HepG2 (cell line): ENCODE data around the gene ELP5. TPM values are rescaled to one million over a fixed set of nuclear protein-coding genes. Genes with fewer than 3 reads are reported as not detected.

Experiments
- CBX1 ChIP-seq: IDR thresholded peaks from one replicate; pipeline ENCODE4 v1.6.1; 2016; ENCODE audit warnings: antibody characterized with exemption, low read depth
- CBX5 ChIP-seq: sonication (generic); formaldehyde crosslinking; IDR thresholded peaks from 2 replicates; pipeline ENCODE4 v1.4.0; 2020; ENCODE audit warnings: missing genetic modification reagents, borderline replicate concordance
- GABPA ChIP-seq, 2 experiments: IDR thresholded peaks; 2 replicates each; pipeline ENCODE4 v1.6.1; 2011 to 2016; ENCODE audit warnings: low read depth in 2 of 2, low read length in 1 of 2, missing biosample characterization in 1 of 2, missing genetic modification characterization in 1 of 2
- KDM4B ChIP-seq: sonication (generic); formaldehyde crosslinking; IDR thresholded peaks from 2 replicates; pipeline ENCODE4 v1.4.0; 2020; ENCODE audit warnings: missing genetic modification reagents
- MAFK ChIP-seq, 2 experiments: IDR thresholded peaks in 1 of 2; conservative IDR thresholded peaks in 1 of 2; 2 replicates each; pipeline ENCODE4 v1.6.1; 2011; ENCODE audit warnings: improper control_type of control experiment in 2 of 2, low read length in 2 of 2
- NONO ChIP-seq, 2 experiments: fragments of 450-650 bp in 1 of 2; sonication (generic) in 1 of 2; formaldehyde crosslinking in 1 of 2; IDR thresholded peaks in 1 of 2; conservative IDR thresholded peaks in 1 of 2; 2 replicates each; pipeline versions ENCODE4 v1.6.1 to v1.8.0; 2017 to 2022; ENCODE audit warnings: mild to moderate bottlenecking in 1 of 2, missing genetic modification reagents in 1 of 2, moderate library complexity in 1 of 2
- ZMAT3 ChIP-seq: sonication (generic); formaldehyde crosslinking; conservative IDR thresholded peaks from 2 replicates; pipeline ENCODE4 v1.7.0; 2021; ENCODE audit warnings: missing genetic modification reagents
- ZNF10 ChIP-seq: sonication (generic); formaldehyde crosslinking; IDR thresholded peaks from 2 replicates; pipeline ENCODE4 v1.4.0; 2020; ENCODE audit warnings: mild to moderate bottlenecking, low read depth, missing genetic modification reagents, borderline replicate concordance
- ZNF34 ChIP-seq: sonication (generic); formaldehyde crosslinking; IDR thresholded peaks from 2 replicates; pipeline ENCODE4 v1.4.0; 2020; ENCODE audit warnings: mild to moderate bottlenecking, missing genetic modification reagents, borderline replicate concordance
- ZNF343 ChIP-seq: sonication (generic); formaldehyde crosslinking; IDR thresholded peaks from 2 replicates; pipeline ENCODE4 v1.4.0; 2020; ENCODE audit warnings: mild to moderate bottlenecking, missing genetic modification reagents
- ZNF724P ChIP-seq: sonication (generic); formaldehyde crosslinking; IDR thresholded peaks from 2 replicates; pipeline ENCODE4 v1.8.0; 2022; ENCODE audit warnings: missing genetic modification reagents, borderline replicate concordance
- polyA plus RNA-seq, 8 experiments: library from polyadenylated mRNA; depleted of rRNA in 3 of 8; stranded (reverse) in 7 of 8; unstranded in 1 of 8; fragments of >200 nt; fragmentation: Illumina TruSeq in 4 of 8; extraction: Trizol in 4 of 8; gene quantifications; 2 replicates each; pipeline versions ENCODE4 v1.2.1 to v1.2.3, GENCODE V29; 2011 to 2016; ENCODE audit warnings: low read depth in 4 of 8, missing spikeins in 1 of 8, mixed read lengths in 1 of 8; ENCODE audit not compliant: insufficient read depth in 1 of 8
- total RNA-seq, 5 experiments: library from RNA; depleted of rRNA; stranded (reverse); fragments of >200 nt; fragmentation: Illumina TruSeq; extraction: Trizol; gene quantifications; 2 replicates each; pipeline ENCODE4 v1.2.3, GENCODE V29; 2016; ENCODE audit warnings: low read depth in 1 of 5
- TF ChIP-seq, protein P1 (sequence below): sonication (generic); formaldehyde crosslinking; conservative IDR thresholded peaks from 2 replicates; pipeline ENCODE4 v1.4.0; 2020; ENCODE audit warnings: missing genetic modification reagents
- TF ChIP-seq, protein P2 (sequence below): IDR thresholded peaks from 2 replicates; pipeline ENCODE4 v1.6.1; 2016; ENCODE audit warnings: missing biosample characterization, missing genetic modification reagents, low read depth
- TF ChIP-seq, protein P3 (sequence below): IDR thresholded peaks from 2 replicates; pipeline ENCODE4 v1.6.1; 2018; ENCODE audit warnings: missing genetic modification reagents
- TF ChIP-seq, protein P4 (sequence below): sonication (generic); formaldehyde crosslinking; IDR thresholded peaks from 2 replicates; pipeline ENCODE4 v1.5.1; 2020; ENCODE audit warnings: mild to moderate bottlenecking, moderate library complexity, missing genetic modification reagents
- TF ChIP-seq, protein P5 (sequence below): sonication (generic); formaldehyde crosslinking; IDR thresholded peaks from 2 replicates; pipeline ENCODE4 v1.5.1; 2020; ENCODE audit warnings: mild to moderate bottlenecking, missing genetic modification reagents, moderate library complexity
- TF ChIP-seq, protein P6 (sequence below): sonication (generic); formaldehyde crosslinking; IDR thresholded peaks from 2 replicates; pipeline ENCODE4 v1.4.0; 2020; ENCODE audit warnings: missing genetic modification reagents, low read depth, mild to moderate bottlenecking, borderline replicate concordance

Gene ELP5
- total and polyA plus RNA-seq, 2 of the 13 experiments (the other 11 are each of a cell fraction or from before 2014, with no cell fraction given): 67.6 to 69.8 TPM

DNA sequence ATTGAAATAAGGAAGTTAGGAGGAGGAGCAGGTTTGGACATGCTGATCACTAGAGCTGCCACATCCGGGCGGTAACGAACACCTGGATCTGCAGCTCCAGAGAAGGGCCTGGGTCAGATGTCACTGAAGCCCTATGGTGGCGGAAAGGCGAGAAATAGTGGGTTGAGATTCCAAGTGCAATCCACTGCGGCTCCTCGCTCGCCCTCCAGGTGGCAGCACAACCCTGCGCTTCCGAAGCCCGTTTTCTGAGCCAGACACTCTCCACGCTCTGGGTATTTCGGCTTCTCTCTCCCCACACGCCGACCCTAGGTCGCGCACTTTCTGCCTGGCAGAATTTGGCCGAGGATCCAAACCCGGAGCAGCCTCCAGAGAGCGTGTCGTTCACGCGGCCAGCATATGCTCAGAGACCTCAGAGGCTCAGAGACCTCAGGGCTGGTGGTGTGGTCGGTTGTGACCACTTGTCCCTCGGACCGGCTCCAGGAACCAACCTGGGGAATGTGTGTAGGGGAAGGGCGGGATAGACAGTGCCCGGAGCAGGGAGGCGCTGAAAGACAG, 28.6 kb downstream of the ELP5 start (continued):
- TF ChIP-seq, protein P1, sequence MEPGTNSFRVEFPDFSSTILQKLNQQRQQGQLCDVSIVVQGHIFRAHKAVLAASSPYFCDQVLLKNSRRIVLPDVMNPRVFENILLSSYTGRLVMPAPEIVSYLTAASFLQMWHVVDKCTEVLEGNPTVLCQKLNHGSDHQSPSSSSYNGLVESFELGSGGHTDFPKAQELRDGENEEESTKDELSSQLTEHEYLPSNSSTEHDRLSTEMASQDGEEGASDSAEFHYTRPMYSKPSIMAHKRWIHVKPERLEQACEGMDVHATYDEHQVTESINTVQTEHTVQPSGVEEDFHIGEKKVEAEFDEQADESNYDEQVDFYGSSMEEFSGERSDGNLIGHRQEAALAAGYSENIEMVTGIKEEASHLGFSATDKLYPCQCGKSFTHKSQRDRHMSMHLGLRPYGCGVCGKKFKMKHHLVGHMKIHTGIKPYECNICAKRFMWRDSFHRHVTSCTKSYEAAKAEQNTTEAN (CRISPR knock-in tag): no peak
- TF ChIP-seq CBX5 (CRISPR knock-in tag) (0 out of 2 replicates have a peak, but pooled peaks have one; percentile 21), ZMAT3 (peak; percentile 42; the same call in 1 of the 2 replicates), ZNF10 (CRISPR knock-in tag) (no peak), CBX1 (no peak), KDM4B (CRISPR knock-in tag) (0 out of 2 replicates have a peak, but pooled peaks have one; percentile 52), NONO (IDR thresholded peaks at IDR 0.05) (no peak), NONO (CRISPR knock-in tag; conservative IDR thresholded peaks at IDR 0.05) (peak; percentile 80), GABPA (IDR thresholded peaks at IDR 0.05; ENCODE audit: low read depth, low read length) (no peak), GABPA (CRISPR knock-in tag; IDR thresholded peaks at IDR 0.05; ENCODE audit: low read depth) (peak; percentile 43), MAFK (conservative IDR thresholded peaks at IDR 0.05 in 1 of 2, IDR thresholded peaks at IDR 0.05 in 1 of 2; ENCODE audit: low read length in 2 of 2) (no peak), ZNF34 (CRISPR knock-in tag) (peak; percentile 9; the same call in 1 of the 2 replicates), ZNF343 (0 out of 2 replicates have a peak, but pooled peaks have one; percentile 32), ZNF724P (CRISPR knock-in tag) (peak; percentile 68; the same call in 1 of the 2 replicates)
- TF ChIP-seq, protein P2, sequence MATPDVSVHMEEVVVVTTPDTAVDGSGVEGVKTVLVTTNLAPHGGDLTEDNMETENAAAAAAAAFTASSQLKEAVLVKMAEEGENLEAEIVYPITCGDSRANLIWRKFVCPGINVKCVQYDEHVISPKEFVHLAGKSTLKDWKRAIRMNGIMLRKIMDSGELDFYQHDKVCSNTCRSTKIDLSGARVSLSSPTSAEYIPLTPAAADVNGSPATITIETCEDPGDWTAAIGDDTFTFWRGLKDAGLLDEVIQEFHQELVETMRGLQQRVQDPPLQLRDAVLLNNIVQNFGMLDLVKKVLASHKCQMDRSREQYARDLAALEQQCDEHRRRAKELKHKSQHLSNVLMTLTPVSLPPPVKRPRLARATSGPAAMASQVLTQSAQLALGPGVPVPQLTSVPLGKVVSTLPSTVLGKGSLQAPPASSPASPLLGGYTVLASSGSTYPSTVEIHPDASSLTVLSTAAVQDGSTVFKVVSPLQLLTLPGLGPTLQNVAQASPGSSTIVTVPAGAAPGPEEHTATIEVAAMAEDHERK (CRISPR knock-in tag): no peak
- TF ChIP-seq, protein P3, sequence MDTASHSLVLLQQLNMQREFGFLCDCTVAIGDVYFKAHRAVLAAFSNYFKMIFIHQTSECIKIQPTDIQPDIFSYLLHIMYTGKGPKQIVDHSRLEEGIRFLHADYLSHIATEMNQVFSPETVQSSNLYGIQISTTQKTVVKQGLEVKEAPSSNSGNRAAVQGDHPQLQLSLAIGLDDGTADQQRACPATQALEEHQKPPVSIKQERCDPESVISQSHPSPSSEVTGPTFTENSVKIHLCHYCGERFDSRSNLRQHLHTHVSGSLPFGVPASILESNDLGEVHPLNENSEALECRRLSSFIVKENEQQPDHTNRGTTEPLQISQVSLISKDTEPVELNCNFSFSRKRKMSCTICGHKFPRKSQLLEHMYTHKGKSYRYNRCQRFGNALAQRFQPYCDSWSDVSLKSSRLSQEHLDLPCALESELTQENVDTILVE (CRISPR knock-in tag): peak; percentile 71; the same call in 1 of the 2 replicates
- TF ChIP-seq, protein P4, sequence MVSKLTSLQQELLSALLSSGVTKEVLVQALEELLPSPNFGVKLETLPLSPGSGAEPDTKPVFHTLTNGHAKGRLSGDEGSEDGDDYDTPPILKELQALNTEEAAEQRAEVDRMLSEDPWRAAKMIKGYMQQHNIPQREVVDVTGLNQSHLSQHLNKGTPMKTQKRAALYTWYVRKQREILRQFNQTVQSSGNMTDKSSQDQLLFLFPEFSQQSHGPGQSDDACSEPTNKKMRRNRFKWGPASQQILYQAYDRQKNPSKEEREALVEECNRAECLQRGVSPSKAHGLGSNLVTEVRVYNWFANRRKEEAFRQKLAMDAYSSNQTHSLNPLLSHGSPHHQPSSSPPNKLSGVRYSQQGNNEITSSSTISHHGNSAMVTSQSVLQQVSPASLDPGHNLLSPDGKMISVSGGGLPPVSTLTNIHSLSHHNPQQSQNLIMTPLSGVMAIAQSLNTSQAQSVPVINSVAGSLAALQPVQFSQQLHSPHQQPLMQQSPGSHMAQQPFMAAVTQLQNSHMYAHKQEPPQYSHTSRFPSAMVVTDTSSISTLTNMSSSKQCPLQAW (CRISPR knock-in tag): peak; percentile 90
- TF ChIP-seq, protein P5, sequence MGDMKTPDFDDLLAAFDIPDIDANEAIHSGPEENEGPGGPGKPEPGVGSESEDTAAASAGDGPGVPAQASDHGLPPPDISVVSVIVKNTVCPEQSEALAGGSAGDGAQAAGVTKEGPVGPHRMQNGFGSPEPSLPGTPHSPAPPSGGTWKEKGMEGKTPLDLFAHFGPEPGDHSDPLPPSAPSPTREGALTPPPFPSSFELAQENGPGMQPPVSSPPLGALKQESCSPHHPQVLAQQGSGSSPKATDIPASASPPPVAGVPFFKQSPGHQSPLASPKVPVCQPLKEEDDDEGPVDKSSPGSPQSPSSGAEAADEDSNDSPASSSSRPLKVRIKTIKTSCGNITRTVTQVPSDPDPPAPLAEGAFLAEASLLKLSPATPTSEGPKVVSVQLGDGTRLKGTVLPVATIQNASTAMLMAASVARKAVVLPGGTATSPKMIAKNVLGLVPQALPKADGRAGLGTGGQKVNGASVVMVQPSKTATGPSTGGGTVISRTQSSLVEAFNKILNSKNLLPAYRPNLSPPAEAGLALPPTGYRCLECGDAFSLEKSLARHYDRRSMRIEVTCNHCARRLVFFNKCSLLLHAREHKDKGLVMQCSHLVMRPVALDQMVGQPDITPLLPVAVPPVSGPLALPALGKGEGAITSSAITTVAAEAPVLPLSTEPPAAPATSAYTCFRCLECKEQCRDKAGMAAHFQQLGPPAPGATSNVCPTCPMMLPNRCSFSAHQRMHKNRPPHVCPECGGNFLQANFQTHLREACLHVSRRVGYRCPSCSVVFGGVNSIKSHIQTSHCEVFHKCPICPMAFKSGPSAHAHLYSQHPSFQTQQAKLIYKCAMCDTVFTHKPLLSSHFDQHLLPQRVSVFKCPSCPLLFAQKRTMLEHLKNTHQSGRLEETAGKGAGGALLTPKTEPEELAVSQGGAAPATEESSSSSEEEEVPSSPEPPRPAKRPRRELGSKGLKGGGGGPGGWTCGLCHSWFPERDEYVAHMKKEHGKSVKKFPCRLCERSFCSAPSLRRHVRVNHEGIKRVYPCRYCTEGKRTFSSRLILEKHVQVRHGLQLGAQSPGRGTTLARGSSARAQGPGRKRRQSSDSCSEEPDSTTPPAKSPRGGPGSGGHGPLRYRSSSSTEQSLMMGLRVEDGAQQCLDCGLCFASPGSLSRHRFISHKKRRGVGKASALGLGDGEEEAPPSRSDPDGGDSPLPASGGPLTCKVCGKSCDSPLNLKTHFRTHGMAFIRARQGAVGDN: peak; percentile 90
- TF ChIP-seq, protein P6, sequence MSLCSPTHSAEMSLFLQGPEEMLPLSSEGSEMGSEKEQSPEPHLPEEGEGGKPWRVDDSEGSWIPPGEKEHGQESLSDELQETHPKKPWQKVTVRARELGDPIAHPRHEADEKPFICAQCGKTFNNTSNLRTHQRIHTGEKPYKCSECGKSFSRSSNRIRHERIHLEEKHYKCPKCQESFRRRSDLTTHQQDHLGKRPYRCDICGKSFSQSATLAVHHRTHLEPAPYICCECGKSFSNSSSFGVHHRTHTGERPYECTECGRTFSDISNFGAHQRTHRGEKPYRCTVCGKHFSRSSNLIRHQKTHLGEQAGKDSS (CRISPR knock-in tag): peak; percentile 72; the same call in 1 of the 2 replicates
